ENCODE data around the gene COX7A2L.

The COX7A2L gene

GRCh38 chr2:42315844-42316470, 45.1 kb downstream of the COX7A2L start:
- DNase-seq: no peak

GRCh38 chr2:42314892-42315468, 46.0 kb downstream of the COX7A2L start:
- DNase-seq: no peak

DNA sequence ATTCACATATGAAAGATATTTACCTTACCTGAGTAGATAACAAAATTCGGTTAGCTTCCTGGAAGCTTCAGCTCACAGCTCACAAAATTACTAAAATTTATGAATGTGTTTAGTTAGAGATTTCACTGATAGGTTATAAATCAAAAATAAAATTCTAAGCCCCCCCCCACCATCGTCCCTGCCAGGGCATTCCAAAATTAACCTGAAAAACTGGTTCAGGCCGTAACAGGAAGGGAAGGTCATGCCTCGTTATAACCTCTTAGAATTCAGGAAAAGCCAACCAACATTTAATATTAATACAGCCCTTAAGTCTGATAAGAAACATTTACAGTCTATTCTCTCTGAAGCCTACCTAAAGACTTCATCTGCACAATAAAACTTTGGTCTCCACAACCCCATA, 48.9 kb downstream of the COX7A2L start:
- no peak for DNase-seq

GRCh38 chr2:42310007-42310515, 51.0 kb downstream of the COX7A2L start:
- no peak for DNase-seq

DNA sequence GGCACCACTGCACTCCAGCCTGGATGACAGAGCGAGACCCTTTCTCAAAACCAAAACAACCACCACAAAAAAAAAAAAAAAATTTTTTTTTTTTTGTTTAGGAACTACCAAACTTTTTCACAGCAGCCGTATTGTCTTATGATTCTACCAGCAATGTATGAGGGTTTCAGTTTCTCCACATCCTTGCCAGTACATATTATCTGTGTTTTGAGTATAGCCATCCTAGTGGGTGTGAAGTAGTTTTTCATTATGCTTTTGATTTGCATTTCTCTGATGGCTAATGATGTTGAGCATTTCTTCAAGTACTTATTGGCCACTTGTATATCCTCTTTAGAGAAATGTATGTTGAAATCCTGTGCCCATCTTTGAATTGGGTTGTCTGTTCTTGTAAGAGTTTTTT, 51.7 kb downstream of the COX7A2L start:
- DNase-seq: no peak

- no peak for DNase-seq
Observed at GRCh38 chr2:42307180-42307579, 53.8 kb downstream of the COX7A2L start.

DNA sequence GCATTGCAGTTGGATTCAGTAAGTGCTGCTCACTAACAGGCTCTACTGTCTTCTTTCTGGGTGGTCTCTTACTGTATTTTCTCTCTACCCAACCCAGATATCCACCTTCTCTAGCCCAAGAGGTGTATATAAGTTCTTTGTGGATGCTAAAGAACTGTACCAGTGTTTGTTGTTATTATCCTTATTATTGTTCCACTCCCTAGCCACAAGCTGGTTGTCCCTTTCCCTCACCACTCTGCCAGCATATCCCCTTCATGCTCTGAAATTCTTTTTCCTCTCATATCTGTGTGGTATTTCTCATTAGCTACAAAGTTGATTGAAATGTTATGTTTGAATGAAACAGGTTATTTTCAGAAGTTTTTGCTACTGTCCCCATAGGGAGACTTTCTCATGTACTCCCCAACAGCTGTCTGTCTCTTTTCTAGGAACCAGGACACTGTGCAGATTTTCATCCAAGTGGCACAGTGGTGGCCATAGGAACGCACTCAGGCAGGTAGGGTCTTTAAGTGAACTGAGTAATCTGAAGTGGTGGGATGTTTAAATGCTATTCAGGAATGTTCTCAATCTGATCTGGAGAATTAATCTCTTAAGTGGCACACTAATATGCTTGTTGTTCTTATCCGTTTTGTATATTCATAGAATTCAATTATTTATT, 56.8 kb downstream of the COX7A2L start:
- DNase-seq: no peak

GRCh38 chr2:42303252-42303651, 57.8 kb downstream of the COX7A2L start:
- DNase-seq: no peak

- DNase-seq: no peak
Observed at GRCh38 chr2:42300527-42300926, 60.5 kb downstream of the COX7A2L start.
